Stomach (tissue), 4 donors: Measurements from ENCODE around the gene PTPRT.

ENCODE experiments used
- POLR2AphosphoS5 ChIP-seq, 3 donors: sonication (generic); formaldehyde crosslinking; IDR thresholded peaks; one replicate each; pipeline ENCODE4 v1.6.1; 2016; ENCODE audit warnings: antibody characterized with exemption in 3 of 3
- TF ChIP-seq, protein P1 (sequence below), 7 experiments: fragments of 450-650 bp in 4 of 7; fragments of 200-600 bp in 3 of 7; sonication (generic) in 3 of 7; IDR thresholded peaks; one replicate each; pipeline ENCODE4 v1.5.1; 2016 to 2019; ENCODE audit warnings: antibody characterized with exemption in 7 of 7, control low read depth in 2 of 7, mild to moderate bottlenecking in 1 of 7

DNA sequence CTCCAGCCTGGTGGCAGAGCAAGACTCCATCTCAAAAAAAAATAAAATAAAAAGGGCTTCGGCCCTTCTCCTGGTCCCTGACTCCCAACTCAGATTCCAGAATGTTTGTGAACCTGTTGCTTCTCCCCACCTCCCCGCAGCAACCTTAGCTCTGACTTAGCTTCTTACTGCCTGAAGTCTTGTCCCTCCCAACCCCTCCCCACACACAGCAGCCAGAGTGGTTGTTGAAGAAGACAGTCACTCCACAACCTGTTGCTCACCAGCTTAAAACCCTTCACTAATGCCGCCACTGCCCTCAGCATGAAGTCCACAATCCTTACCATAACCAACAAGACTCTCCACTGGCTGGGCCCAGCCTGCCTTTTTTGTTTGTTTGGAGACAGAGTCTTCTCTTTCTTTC, 6.5 kb upstream of the PTPRT start:
- TF ChIP-seq, protein P1, sequence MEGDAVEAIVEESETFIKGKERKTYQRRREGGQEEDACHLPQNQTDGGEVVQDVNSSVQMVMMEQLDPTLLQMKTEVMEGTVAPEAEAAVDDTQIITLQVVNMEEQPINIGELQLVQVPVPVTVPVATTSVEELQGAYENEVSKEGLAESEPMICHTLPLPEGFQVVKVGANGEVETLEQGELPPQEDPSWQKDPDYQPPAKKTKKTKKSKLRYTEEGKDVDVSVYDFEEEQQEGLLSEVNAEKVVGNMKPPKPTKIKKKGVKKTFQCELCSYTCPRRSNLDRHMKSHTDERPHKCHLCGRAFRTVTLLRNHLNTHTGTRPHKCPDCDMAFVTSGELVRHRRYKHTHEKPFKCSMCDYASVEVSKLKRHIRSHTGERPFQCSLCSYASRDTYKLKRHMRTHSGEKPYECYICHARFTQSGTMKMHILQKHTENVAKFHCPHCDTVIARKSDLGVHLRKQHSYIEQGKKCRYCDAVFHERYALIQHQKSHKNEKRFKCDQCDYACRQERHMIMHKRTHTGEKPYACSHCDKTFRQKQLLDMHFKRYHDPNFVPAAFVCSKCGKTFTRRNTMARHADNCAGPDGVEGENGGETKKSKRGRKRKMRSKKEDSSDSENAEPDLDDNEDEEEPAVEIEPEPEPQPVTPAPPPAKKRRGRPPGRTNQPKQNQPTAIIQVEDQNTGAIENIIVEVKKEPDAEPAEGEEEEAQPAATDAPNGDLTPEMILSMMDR (IDR thresholded peaks at IDR 0.05), result no peak
- TF ChIP-seq POLR2AphosphoS5 (IDR thresholded peaks at IDR 0.05), result no peak
